Gastrocnemius medialis (tissue), 4 donors: ENCODE results near the gene AGAP5. TPM values are rescaled to one million over a fixed set of nuclear protein-coding genes. Genes with fewer than 3 reads are reported as not detected.

Experiments
- ATAC-seq, 2 donors: fragments of 150-250 bp; one replicate each; pipeline ENCODE4 v1.9.1; 2016
- DNase-seq, 2 donors: peaks; one replicate each; pipeline ENCODE4 v3.0.0-alpha.2; 2019
- H3K27ac ChIP-seq, 4 donors: fragments of 200-600 bp; sonication (generic); 1 replicate in 1 of 4; 2 replicates in 3 of 4; pipeline ENCODE4 v1.5.1; 2016 to 2018; ENCODE audit warnings: mild to moderate bottlenecking in 2 of 4, moderate library complexity in 1 of 4
- H3K27me3 ChIP-seq, 3 donors: fragments of 200-600 bp; sonication (generic) in 2 of 3; 1 replicate in 1 of 3; 2 replicates in 2 of 3; pipeline versions ENCODE4 v1.5.1 to v1.6.0; 2016 to 2019; ENCODE audit warnings: mild to moderate bottlenecking in 1 of 3, moderate library complexity in 1 of 3
- H3K36me3 ChIP-seq, 2 donors: fragments of 200-600 bp; sonication (generic) in 1 of 2; one replicate each; pipeline ENCODE4 v1.5.1; 2017 to 2018
- H3K4me1 ChIP-seq, 2 donors: fragments of 200-600 bp; sonication (generic) in 1 of 2; one replicate each; pipeline ENCODE4 v1.5.1; 2016 to 2017; ENCODE audit warnings: mild to moderate bottlenecking in 2 of 2
- H3K4me3 ChIP-seq, 4 donors: fragments of 200-600 bp; sonication (generic) in 3 of 4; 1 replicate in 1 of 4; 2 replicates in 3 of 4; pipeline ENCODE4 v1.5.1; 2016 to 2019; ENCODE audit warnings: mild to moderate bottlenecking in 2 of 4
- H3K9me3 ChIP-seq, 3 donors: fragments of 200-600 bp; sonication (generic) in 2 of 3; 1 replicate in 1 of 3; 2 replicates in 2 of 3; pipeline ENCODE4 v1.5.1; 2016 to 2019
- CTCF ChIP-seq, 5 experiments: fragments of 450-650 bp in 3 of 5; fragments of 200-600 bp in 2 of 5; sonication (generic) in 2 of 5; IDR thresholded peaks in 4 of 5; conservative IDR thresholded peaks in 1 of 5; 1 replicate in 4 of 5; 2 replicates in 1 of 5; pipeline ENCODE4 v1.5.1; 2016 to 2019; ENCODE audit warnings: antibody characterized with exemption in 5 of 5, mild to moderate bottlenecking in 3 of 5, moderate library complexity in 3 of 5
- POLR2A ChIP-seq, 2 donors: fragments of 450-650 bp; IDR thresholded peaks; one replicate each; pipeline ENCODE4 v1.6.1; 2017; ENCODE audit warnings: antibody characterized with exemption in 2 of 2, mild to moderate bottlenecking in 2 of 2, moderate library complexity in 2 of 2
- in situ Hi-C, 4 donors: fragments of 200-750 bp; cut with MboI; loops; one replicate each; pipeline versions ENCODE4 v1.15.0 to v1.8.0; 2017; ENCODE audit warnings: low sequenced_read_pairs in 4 of 4
- intact Hi-C: fragments of 100-400 bp; cut with DNase I; formaldehyde crosslinking; loops from one replicate; pipeline ENCODE4 v1.15.1; 2023; ENCODE audit warnings: low total_unique reads
- total RNA-seq, 4 donors: library from RNA; depleted of rRNA; stranded (reverse); fragments of >200 nt; gene quantifications; one replicate each; pipeline versions ENCODE4 v1.1.0 to v1.2.3, GENCODE V29; 2016

The AGAP5 gene
- total RNA-seq, 4 donors from 2014 or later, result 1.6 to 4.1 (median 3.1) TPM

DNA sequence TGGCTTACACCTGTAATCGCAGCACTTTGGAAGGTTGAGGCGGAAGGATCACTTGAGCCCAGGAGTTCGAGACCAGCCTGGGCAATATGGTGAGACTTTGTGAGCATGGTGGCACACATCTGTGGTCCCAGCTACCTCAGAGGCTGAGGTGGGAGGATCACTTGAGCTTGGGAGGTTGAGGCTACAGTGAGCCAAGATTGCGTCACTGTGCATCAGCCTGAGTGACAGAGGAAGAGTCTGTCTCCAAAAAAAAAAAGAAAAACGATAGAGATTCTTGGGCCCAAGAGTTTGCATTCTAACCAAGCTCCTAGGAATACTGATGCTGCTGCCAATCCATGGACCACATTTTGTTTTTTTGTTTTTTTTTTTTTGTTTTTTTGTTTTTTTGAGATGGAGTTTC lies 68.7 kb downstream of the AGAP5 start:
- Histone ChIP-seq H3K4me1 (peaks cover 17 to 24% of the 10 kb centered on the region in 2 donors), H3K27ac (peak overlapping the region; percentile 41 to 96 (median 73)), H3K27me3 (no peaks in the 10 kb centered on the region), H3K4me3 (no peak overlapping the region), H3K9me3 (no peaks in the 10 kb centered on the region), H3K36me3 (peaks cover 0 to 31% of the 10 kb centered on the region in 2 donors)
- in situ Hi-C loops, result loop anchor here in 1 of 4 donors (25.0 kb wide), 1 partner anchor 367 kb away; the partner anchor contains the start of gene MRPS16
- no peak for DNase-seq
- no peak for ATAC-seq
- intact Hi-C loops, result no loop called here
- TF ChIP-seq POLR2A (IDR thresholded peaks at IDR 0.05), result no peak

GRCh38 chr10:73628405-73628804 lies 69.5 kb downstream of the AGAP5 start:
- no peak for ATAC-seq
- Histone ChIP-seq H3K4me3 (no peak overlapping the region), H3K9me3 (no peaks in the 10 kb centered on the region), H3K36me3 (peaks cover 0 to 24% of the 10 kb centered on the region in 2 donors), H3K4me1 (peaks cover 16 to 17% of the 10 kb centered on the region in 2 donors), H3K27me3 (no peaks in the 10 kb centered on the region), H3K27ac (peak overlapping the region; percentile 41 to 96 (median 73))
- no peak for TF ChIP-seq POLR2A (IDR thresholded peaks at IDR 0.05)
- TF ChIP-seq CTCF (IDR thresholded peaks at IDR 0.05 in 4 of 5, conservative IDR thresholded peaks at IDR 0.05 in 1 of 5), result no peak
- peak in 1 of 2 donors; percentile 48 for DNase-seq
- intact Hi-C loops, result no loop called here
- in situ Hi-C loops, result loop anchor here in 1 of 4 donors (25.0 kb wide), 1 partner anchor 366 kb away; the partner anchor contains the start of gene MRPS16

- ATAC-seq, result no peak
- TF ChIP-seq POLR2A (IDR thresholded peaks at IDR 0.05) (no peak), CTCF (IDR thresholded peaks at IDR 0.05 in 4 of 5, conservative IDR thresholded peaks at IDR 0.05 in 1 of 5) (no peak)
- intact Hi-C loops, result loop anchor here (2.0 kb wide), 1 partner anchor 50 kb away; no protein-coding TSS in a partner anchor
Measured at GRCh38 chr10:73627300-73627699, 70.6 kb downstream of the AGAP5 start.

DNA sequence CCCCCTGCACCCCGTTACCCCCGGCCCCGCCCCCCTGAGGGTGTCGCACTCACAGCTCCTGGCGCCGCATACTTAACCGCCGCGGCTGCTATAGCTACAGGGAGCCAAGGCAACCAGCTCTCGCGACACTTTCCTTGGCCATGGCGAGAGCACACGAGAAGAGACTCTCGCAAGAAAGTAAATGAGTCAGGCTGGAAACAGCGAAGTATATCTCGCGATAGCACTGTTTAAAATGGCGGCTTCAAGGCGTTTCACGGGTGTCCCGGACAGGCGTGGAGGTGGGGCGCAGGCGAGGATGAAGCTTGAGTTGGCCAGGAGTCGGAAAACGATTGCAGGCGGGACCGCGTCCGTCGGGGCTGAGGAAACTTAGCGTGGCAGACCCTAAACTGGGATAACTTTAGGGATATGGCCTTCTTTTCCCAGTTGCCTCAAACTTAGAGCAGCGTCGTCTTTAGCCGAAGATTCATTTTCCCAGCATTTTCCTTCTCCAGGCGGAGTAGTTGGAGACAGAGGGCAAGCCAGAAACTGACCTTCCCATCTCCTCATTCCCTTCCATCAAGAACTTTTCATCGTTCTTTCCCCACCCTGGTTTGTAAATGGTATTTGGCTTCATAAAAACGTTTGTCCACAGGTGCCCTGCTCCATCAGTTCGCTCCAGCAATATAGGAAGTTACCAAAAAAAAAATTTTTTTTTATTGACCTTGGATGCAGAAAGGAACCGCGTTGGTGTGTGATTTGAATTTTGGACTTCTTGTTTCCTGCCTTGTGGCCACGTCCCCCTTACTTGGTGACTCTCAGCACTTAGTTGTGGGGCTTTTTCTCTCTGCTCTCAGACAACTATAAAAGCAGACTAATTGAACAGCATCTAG lies 71.8 kb downstream of the AGAP5 start:
- intact Hi-C loops, result loop anchor here (2.0 kb wide), 2 partner anchors 39 to 49 kb away; no protein-coding TSS in a partner anchor
- peak overlapping the region; percentile 79 to 96 (median 83) for H3K27ac ChIP-seq
- in situ Hi-C loops, result loop anchor here in 1 of 4 donors (25.0 kb wide), 1 partner anchor 364 kb away; the partner anchor contains the start of gene MRPS16
- no peaks in the 10 kb centered on the region for H3K9me3 ChIP-seq
- peak overlapping the region; percentile 61 to 98 (median 90) for H3K4me3 ChIP-seq
- peaks cover 0 to under 1% of the 10 kb centered on the region in 2 donors for H3K36me3 ChIP-seq
- H3K4me1 ChIP-seq, result peaks cover 14 to 17% of the 10 kb centered on the region in 2 donors
- peak; percentile 89 to 94 for DNase-seq
- no peak for TF ChIP-seq CTCF (IDR thresholded peaks at IDR 0.05 in 4 of 5, conservative IDR thresholded peaks at IDR 0.05 in 1 of 5)
- peak in 1 of 2 donors; percentile 54 for TF ChIP-seq POLR2A (IDR thresholded peaks at IDR 0.05)
- ATAC-seq, result peak; percentile 97 to 99
- H3K27me3 ChIP-seq, result no peaks in the 10 kb centered on the region

More at GRCh38 chr10:73627300-73627699, 70.6 kb downstream of the AGAP5 start:
- Histone ChIP-seq H3K27me3 (no peaks in the 10 kb centered on the region), H3K4me3 (no peak overlapping the region), H3K36me3 (peaks cover 0 to 13% of the 10 kb centered on the region in 2 donors), H3K4me1 (peaks cover 14 to 17% of the 10 kb centered on the region in 2 donors), H3K9me3 (no peaks in the 10 kb centered on the region), H3K27ac (peak overlapping the region in 3 of 4 donors; percentile 81 to 96 (median 85))
- DNase-seq, result no peak
- in situ Hi-C loops, result loop anchor here in 1 of 4 donors (25.0 kb wide), 1 partner anchor 365 kb away; the partner anchor contains the start of gene MRPS16
